Endodermal cell (in vitro differentiated cells): ENCODE measurements around the gene HNRNPA3. TPM values are rescaled to one million over a fixed set of nuclear protein-coding genes. Genes with fewer than 3 reads are reported as not detected.

ENCODE experiments used
- DNase-seq: peaks from one replicate; pipeline ENCODE4 v3.0.0-alpha.2; 2017
- H3K27ac ChIP-seq: 2 replicates; pipeline ENCODE4 v1.5.1; 2013; ENCODE audit warnings: mild to moderate bottlenecking, low read depth, low read length, moderate library complexity
- H3K27me3 ChIP-seq: 2 replicates; pipeline ENCODE4 v1.6.1; 2013; ENCODE audit warnings: mild to moderate bottlenecking, low read length, moderate library complexity; ENCODE audit not compliant: insufficient read depth, control insufficient read depth, poor library complexity, severe bottlenecking
- H3K36me3 ChIP-seq: 2 replicates; pipeline ENCODE4 v1.7.0; 2013; ENCODE audit warnings: mild to moderate bottlenecking, low read length, moderate library complexity; ENCODE audit not compliant: control insufficient read depth, insufficient read depth
- H3K4me1 ChIP-seq: one replicate; pipeline ENCODE4 v1.7.0; 2013; ENCODE audit warnings: low read length; ENCODE audit not compliant: control insufficient read depth, insufficient read depth
- H3K4me3 ChIP-seq: 2 replicates; pipeline ENCODE4 v1.5.1; 2013; ENCODE audit warnings: mild to moderate bottlenecking, low read length, moderate library complexity
- H3K9ac ChIP-seq: 2 replicates; pipeline ENCODE4 v1.6.1; 2013; ENCODE audit warnings: mild to moderate bottlenecking, low read length, moderate library complexity; ENCODE audit not compliant: poor library complexity, severe bottlenecking; ENCODE audit errors: extremely low read depth
- H3K9me3 ChIP-seq: 2 replicates; pipeline ENCODE4 v1.6.1; 2013; ENCODE audit warnings: mild to moderate bottlenecking, low read length, moderate library complexity; ENCODE audit not compliant: control insufficient read depth
- H3K27ac Mint-ChIP-seq: 2 replicates; pipeline ENCODE4 v1.8.0; 2020; ENCODE audit warnings: mixed read lengths
- H3K27me3 Mint-ChIP-seq: 2 replicates; pipeline ENCODE4 v1.8.0; 2021; ENCODE audit warnings: mild to moderate bottlenecking, mixed read lengths; ENCODE audit not compliant: insufficient read depth
- H3K36me3 Mint-ChIP-seq: 2 replicates; pipeline ENCODE4 v1.8.0; 2020; ENCODE audit warnings: low read depth, mixed read lengths
- H3K4me1 Mint-ChIP-seq: 2 replicates; pipeline ENCODE4 v1.8.0; 2020; ENCODE audit warnings: mixed read lengths
- H3K4me3 Mint-ChIP-seq: 2 replicates; pipeline ENCODE4 v1.8.0; 2020; ENCODE audit warnings: mild to moderate bottlenecking, moderate library complexity, mixed read lengths
- H3K9me3 Mint-ChIP-seq: 2 replicates; pipeline ENCODE4 v1.8.0; 2020; ENCODE audit warnings: mild to moderate bottlenecking, mixed read lengths
- CTCF ChIP-seq: fragments of 200-600 bp; sonication (generic); conservative IDR thresholded peaks from 2 replicates; pipeline ENCODE4 v1.5.0; 2021; ENCODE audit warnings: antibody characterized with exemption, mild to moderate bottlenecking
- WGBS, 2 experiments: methylation state at CpG; one replicate each; pipeline versions ENCODE4 v1.1.5 to v1.1.7; 2013; ENCODE audit warnings: missing lambda C conversion rate in 2 of 2, mixed read lengths in 1 of 2; ENCODE audit not compliant: insufficient coverage in 1 of 2, insufficient read length in 1 of 2; 5-methylcytosine and 5-hydroxymethylcytosine counted together
- total RNA-seq, 2 donors: library from RNA; stranded (reverse); fragmentation: NEBNext Ultra II Directional in 1 of 2; extraction: Animal tissue kit (Norgen Biotek cat#: 25700) in 1 of 2; gene quantifications; 2 replicates in 1 of 2; 3 replicates in 1 of 2; pipeline ENCODE4 v1.2.1, GENCODE V29; 2021

The HNRNPA3 gene
- total RNA-seq, 2 donors from 2014 or later: 323 to 413 TPM

GRCh38 chr2:177256026-177256425 is 43.4 kb downstream of the HNRNPA3 start:
- no peak overlapping the region for H3K9ac ChIP-seq
- no peaks in the 10 kb centered on the region for H3K27me3 ChIP-seq
- Mint-ChIP-seq H3K36me3 (peaks cover 41% of the 10 kb centered on the region), H3K4me3 (no peak overlapping the region), H3K4me1 (peaks cover 43% of the 10 kb centered on the region), H3K27me3 (no peaks in the 10 kb centered on the region), H3K9me3 (peaks cover 25% of the 10 kb centered on the region), H3K27ac (no peak overlapping the region)
- H3K9me3 ChIP-seq: peaks cover 21% of the 10 kb centered on the region
- no peak overlapping the region for H3K4me3 ChIP-seq
- DNase-seq: no peak
- TF ChIP-seq CTCF: no peak
- 100% methylated on average over 1 to 2 of the region's 2 CpGs for WGBS, 2 experiments
- H3K4me1 ChIP-seq: peaks cover 14% of the 10 kb centered on the region
- no peak overlapping the region for H3K27ac ChIP-seq
- H3K36me3 ChIP-seq: peaks cover 45% of the 10 kb centered on the region

GRCh38 chr2:177256695-177257094 is 44.1 kb downstream of the HNRNPA3 start:
- no peak overlapping the region for H3K9ac ChIP-seq
- H3K36me3 ChIP-seq: peaks cover 45% of the 10 kb centered on the region
- H3K36me3 Mint-ChIP-seq: peaks cover 40% of the 10 kb centered on the region
- H3K9me3 ChIP-seq: peaks cover 21% of the 10 kb centered on the region
- no peak for DNase-seq
- no peak overlapping the region for H3K27ac ChIP-seq
- no peaks in the 10 kb centered on the region for H3K27me3 ChIP-seq
- WGBS, 2 experiments: 82% methylated on average over 3 of the region's 3 CpGs; no CpG with 5 or more reads in 1 of the 2 experiments
- H3K4me3 Mint-ChIP-seq: no peak overlapping the region
- H3K4me3 ChIP-seq: no peak overlapping the region
- TF ChIP-seq CTCF: no peak
- peaks cover 25% of the 10 kb centered on the region for H3K9me3 Mint-ChIP-seq
- peaks cover 47% of the 10 kb centered on the region for H3K4me1 Mint-ChIP-seq
- H3K27me3 Mint-ChIP-seq: no peaks in the 10 kb centered on the region
- H3K27ac Mint-ChIP-seq: no peak overlapping the region
- peaks cover 16% of the 10 kb centered on the region for H3K4me1 ChIP-seq

GRCh38 chr2:177257471-177257870 is 44.9 kb downstream of the HNRNPA3 start:
- no peaks in the 10 kb centered on the region for H3K27me3 ChIP-seq
- Mint-ChIP-seq H3K4me1 (peaks cover 52% of the 10 kb centered on the region), H3K36me3 (peaks cover 34% of the 10 kb centered on the region), H3K27ac (no peak overlapping the region), H3K27me3 (no peaks in the 10 kb centered on the region), H3K9me3 (peaks cover 25% of the 10 kb centered on the region), H3K4me3 (no peak overlapping the region)
- H3K27ac ChIP-seq: no peak overlapping the region
- DNase-seq: no peak
- no peak for TF ChIP-seq CTCF
- peaks cover 16% of the 10 kb centered on the region for H3K4me1 ChIP-seq
- H3K4me3 ChIP-seq: no peak overlapping the region
- H3K9ac ChIP-seq: no peak overlapping the region
- H3K9me3 ChIP-seq: peaks cover 21% of the 10 kb centered on the region
- peaks cover 45% of the 10 kb centered on the region for H3K36me3 ChIP-seq
- WGBS, 2 experiments: 87 to 94% methylated on average over 2 to 5 of the region's 5 CpGs
